ENCODE data around the gene PIGR. TPM values are rescaled to one million over a fixed set of nuclear protein-coding genes. Genes with fewer than 3 reads are reported as not detected.
A peak's percentile ranks its signal among the peaks of the same experiment; 100 is the strongest.

The PIGR gene
- total RNA-seq, 1 donor from 2014 or later: 30.1 TPM

- no peaks in the 10 kb centered on the region for H3K36me3 Mint-ChIP-seq
- no peak for TF ChIP-seq CTCF (conservative IDR thresholded peaks at IDR 0.05)
- no peak for DNase-seq (ENCODE audit: extremely low spot score, unreplicated experiment)
- H3K4me1 Mint-ChIP-seq (ENCODE audit: unreplicated experiment): no peaks in the 10 kb centered on the region
- no peak overlapping the region for H3K4me3 Mint-ChIP-seq
- peaks cover 67% of the 10 kb centered on the region for H3K27me3 Mint-ChIP-seq
- H3K27ac Mint-ChIP-seq: no peak overlapping the region
- H3K9me3 Mint-ChIP-seq: no peaks in the 10 kb centered on the region
These were observed 31.1 kb downstream of the PIGR start for GRCh38 chr1:206915030-206915735.

DNA sequence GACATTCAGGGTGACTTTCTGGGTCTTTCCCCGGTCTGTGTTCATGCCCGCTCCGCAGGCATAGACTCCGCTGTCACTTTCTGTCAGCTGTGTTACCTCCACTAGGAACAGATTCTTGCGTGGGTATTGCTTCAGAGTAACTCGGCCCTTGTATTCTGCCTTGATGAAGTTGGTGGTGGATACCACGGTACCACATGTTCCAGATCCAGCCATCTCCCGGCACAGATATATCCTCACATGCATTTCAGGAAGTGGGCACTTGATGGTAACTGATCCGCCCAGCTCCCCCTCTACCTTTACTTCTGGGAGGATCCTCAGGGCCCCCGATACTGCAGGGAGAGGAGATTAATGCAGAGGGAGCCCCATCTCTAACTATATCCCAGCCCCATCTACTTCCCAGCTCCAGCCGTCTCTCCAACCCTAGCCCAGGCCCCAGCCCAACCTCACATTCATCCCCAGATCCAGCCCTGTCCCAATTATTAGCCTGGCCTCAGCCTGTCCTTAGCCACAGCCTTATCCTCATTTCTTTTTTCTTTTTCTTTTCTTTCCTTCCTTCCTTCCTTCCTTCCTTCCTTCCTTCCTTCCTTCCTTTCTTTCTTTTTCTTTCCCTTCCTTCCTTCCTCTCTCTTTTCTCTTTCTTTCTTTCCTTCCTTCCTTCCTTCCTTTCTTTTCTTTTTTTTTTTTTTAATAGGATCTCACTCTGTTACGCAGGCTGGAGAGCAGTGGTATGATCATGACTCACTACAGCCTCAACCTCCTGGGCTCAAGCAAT is 32.3 kb downstream of the PIGR start:
- Mint-ChIP-seq H3K4me3 (no peak overlapping the region), H3K27me3 (peaks cover 73% of the 10 kb centered on the region), H3K27ac (no peak overlapping the region), H3K9me3 (peaks cover 1% of the 10 kb centered on the region), H3K4me1 (ENCODE audit: unreplicated experiment) (peaks cover 1% of the 10 kb centered on the region), H3K36me3 (no peaks in the 10 kb centered on the region)
- TF ChIP-seq CTCF (conservative IDR thresholded peaks at IDR 0.05): no peak
- no peak for DNase-seq (ENCODE audit: extremely low spot score, unreplicated experiment)

GRCh38 chr1:206912445-206913095 is 33.7 kb downstream of the PIGR start:
- Mint-ChIP-seq H3K4me1 (ENCODE audit: unreplicated experiment) (peaks cover 4% of the 10 kb centered on the region), H3K9me3 (peaks cover 3% of the 10 kb centered on the region), H3K27ac (no peak overlapping the region), H3K36me3 (no peaks in the 10 kb centered on the region), H3K4me3 (no peak overlapping the region), H3K27me3 (peaks cover 78% of the 10 kb centered on the region)
- TF ChIP-seq CTCF (conservative IDR thresholded peaks at IDR 0.05): peak; percentile 90
- DNase-seq (ENCODE audit: extremely low spot score, unreplicated experiment): no peak

DNA sequence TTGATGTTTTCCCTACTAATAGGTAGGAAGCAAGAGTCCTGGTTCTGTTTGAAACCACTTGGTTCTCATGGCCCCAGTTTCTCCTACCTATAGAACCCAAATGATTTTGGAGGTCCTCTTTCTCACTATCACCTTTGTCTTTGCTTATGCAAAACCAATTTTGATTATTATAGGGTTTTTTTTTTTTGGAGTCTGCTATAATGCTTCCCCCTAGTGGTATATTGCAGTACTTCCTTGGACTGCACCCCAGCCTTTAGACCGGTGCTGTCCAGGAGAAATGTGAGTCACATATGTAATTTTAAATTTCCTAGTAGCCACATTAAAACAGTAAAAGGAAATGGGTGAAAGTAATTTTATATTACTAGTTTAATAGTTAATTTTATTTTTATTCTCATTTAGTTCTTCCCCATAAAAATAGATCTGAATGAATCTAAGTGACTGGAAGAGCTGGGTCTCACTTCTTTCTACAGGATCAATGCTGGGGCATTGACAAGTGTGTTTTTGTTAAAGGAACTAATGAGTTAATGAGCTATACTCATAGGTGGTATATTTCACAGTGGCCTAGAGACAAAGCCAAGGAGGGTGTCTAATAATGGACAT is 35.1 kb downstream of the PIGR start:
- Mint-ChIP-seq H3K9me3 (peaks cover 3% of the 10 kb centered on the region), H3K27me3 (peaks cover 77% of the 10 kb centered on the region), H3K4me3 (peak overlapping the region; percentile 58), H3K36me3 (no peaks in the 10 kb centered on the region), H3K27ac (no peak overlapping the region), H3K4me1 (ENCODE audit: unreplicated experiment) (peaks cover 4% of the 10 kb centered on the region)
- TF ChIP-seq CTCF (conservative IDR thresholded peaks at IDR 0.05): peak; percentile 90
- no peak for DNase-seq (ENCODE audit: extremely low spot score, unreplicated experiment)

GRCh38 chr1:206909883-206910318 is 36.4 kb downstream of the PIGR start:
- no peaks in the 10 kb centered on the region for H3K36me3 Mint-ChIP-seq
- peak overlapping the region; percentile 63 for H3K4me3 Mint-ChIP-seq
- H3K27ac Mint-ChIP-seq: no peak overlapping the region
- peaks cover 78% of the 10 kb centered on the region for H3K27me3 Mint-ChIP-seq
- H3K4me1 Mint-ChIP-seq (ENCODE audit: unreplicated experiment): peaks cover 4% of the 10 kb centered on the region
- peaks cover 3% of the 10 kb centered on the region for H3K9me3 Mint-ChIP-seq
- DNase-seq (ENCODE audit: extremely low spot score, unreplicated experiment): no peak
- no peak for TF ChIP-seq CTCF (conservative IDR thresholded peaks at IDR 0.05)
